Thyroid gland (tissue), 4 donors: Measurements from ENCODE around the gene SPOPL.

ENCODE experiments used
- CTCF ChIP-seq, 6 experiments: fragments of 200-600 bp in 3 of 6; fragments of 450-650 bp in 3 of 6; sonication (generic) in 3 of 6; IDR thresholded peaks; one replicate each; pipeline ENCODE4 v1.5.1; 2016 to 2019; ENCODE audit warnings: antibody characterized with exemption in 6 of 6, mild to moderate bottlenecking in 2 of 6, inconsistent platforms in 1 of 6, moderate library complexity in 1 of 6
- POLR2A ChIP-seq, 2 donors: fragments of 450-650 bp; IDR thresholded peaks; one replicate each; pipeline ENCODE4 v1.6.1; 2017; ENCODE audit warnings: antibody characterized with exemption in 2 of 2, mild to moderate bottlenecking in 2 of 2, moderate library complexity in 1 of 2

- TF ChIP-seq CTCF (IDR thresholded peaks at IDR 0.05) (no peak), POLR2A (IDR thresholded peaks at IDR 0.05) (no peak)
Observed at GRCh38 chr2:138516030-138516704, 14.6 kb downstream of the SPOPL start.
